Activated naive CD4-positive, alpha-beta T cell treated with anti-CD3 and anti-CD28 coated beads, Interleukin-2, amount 50 U/mL, for 24 hours (primary cell): Measurements from ENCODE around the gene SETD2.

ENCODE experiments used
- H3K27ac Mint-ChIP-seq: one replicate; pipeline ENCODE4 v1.8.0; 2021; ENCODE audit warnings: mild to moderate bottlenecking, mixed read lengths
- H3K27me3 Mint-ChIP-seq: one replicate; pipeline ENCODE4 v1.8.0; 2021; ENCODE audit warnings: mixed read lengths
- H3K36me3 Mint-ChIP-seq: one replicate; pipeline ENCODE4 v1.8.0; 2021; ENCODE audit warnings: mixed read lengths
- H3K4me1 Mint-ChIP-seq: one replicate; pipeline ENCODE4 v1.8.0; 2021; ENCODE audit warnings: mixed read lengths
- H3K4me3 Mint-ChIP-seq: one replicate; pipeline ENCODE4 v1.8.0; 2021; ENCODE audit warnings: mild to moderate bottlenecking, mixed read lengths
- H3K9me3 Mint-ChIP-seq: one replicate; pipeline ENCODE4 v1.8.0; 2021; ENCODE audit warnings: mixed read lengths

Gene SETD2

GRCh38 chr3:46971151-46971550 lies 192.8 kb downstream of the SETD2 start:
- H3K4me3 Mint-ChIP-seq, result peak overlapping the region; percentile 69
- peaks cover 87% of the 10 kb centered on the region for H3K4me1 Mint-ChIP-seq
- H3K9me3 Mint-ChIP-seq, result no peaks in the 10 kb centered on the region
- H3K27ac Mint-ChIP-seq, result peak overlapping the region; percentile 56
- H3K27me3 Mint-ChIP-seq, result no peaks in the 10 kb centered on the region
- H3K36me3 Mint-ChIP-seq, result peaks cover 9% of the 10 kb centered on the region

- no peak overlapping the region for H3K27ac Mint-ChIP-seq
These were observed 193.4 kb downstream of the SETD2 start for GRCh38 chr3:46970391-46971091.

GRCh38 chr3:46968783-46969428 lies 195.0 kb downstream of the SETD2 start:
- Mint-ChIP-seq H3K36me3 (peaks cover 11% of the 10 kb centered on the region), H3K4me1 (peaks cover 87% of the 10 kb centered on the region), H3K4me3 (no peak overlapping the region), H3K27me3 (no peaks in the 10 kb centered on the region), H3K27ac (peak overlapping the region; percentile 35), H3K9me3 (no peaks in the 10 kb centered on the region)

More at GRCh38 chr3:46970391-46971091, 193.4 kb downstream of the SETD2 start:
- Mint-ChIP-seq H3K27me3 (no peaks in the 10 kb centered on the region), H3K9me3 (no peaks in the 10 kb centered on the region), H3K4me3 (peak overlapping the region; percentile 26), H3K36me3 (peaks cover 11% of the 10 kb centered on the region), H3K4me1 (peaks cover 90% of the 10 kb centered on the region)

- Mint-ChIP-seq H3K4me1 (peaks cover 84% of the 10 kb centered on the region), H3K27me3 (no peaks in the 10 kb centered on the region), H3K27ac (peak overlapping the region; percentile 83), H3K4me3 (no peak overlapping the region), H3K36me3 (peaks cover 13% of the 10 kb centered on the region), H3K9me3 (no peaks in the 10 kb centered on the region)
These were observed 197.1 kb downstream of the SETD2 start for GRCh38 chr3:46966811-46967210.
